Measurements from ENCODE around the gene PELO.

PELO gene

DNA sequence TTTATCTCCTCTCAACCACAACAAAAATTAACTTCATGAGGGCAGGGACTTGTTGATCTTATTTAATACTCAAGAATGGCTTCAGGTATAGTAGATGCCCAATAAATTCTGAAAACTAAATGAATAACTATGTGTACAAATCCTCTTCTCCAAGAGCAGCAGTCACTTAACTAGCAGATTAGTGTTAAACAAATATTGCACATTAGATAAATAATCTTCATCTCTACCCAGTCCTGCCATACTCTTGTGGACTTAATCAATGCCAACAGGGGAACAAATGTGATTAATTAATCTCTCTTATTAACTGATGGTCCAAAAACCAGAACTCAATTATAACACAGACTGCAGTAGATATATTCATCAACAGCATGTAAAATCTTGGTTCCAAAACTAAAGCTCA, 15.0 kb upstream of the PELO start:
- H3K36me3 ChIP-seq = no peaks in the 10 kb centered on the region
- no peaks in the 10 kb centered on the region for H3K9me3 ChIP-seq
- peaks cover 14 to 17% of the 10 kb centered on the region in 2 experiments for H3K4me1 ChIP-seq (ENCODE audit: control insufficient read depth in 1 of 2, insufficient read depth in 1 of 2, low read depth in 1 of 2, low read length in 1 of 2)
- TF ChIP-seq, protein P1, sequence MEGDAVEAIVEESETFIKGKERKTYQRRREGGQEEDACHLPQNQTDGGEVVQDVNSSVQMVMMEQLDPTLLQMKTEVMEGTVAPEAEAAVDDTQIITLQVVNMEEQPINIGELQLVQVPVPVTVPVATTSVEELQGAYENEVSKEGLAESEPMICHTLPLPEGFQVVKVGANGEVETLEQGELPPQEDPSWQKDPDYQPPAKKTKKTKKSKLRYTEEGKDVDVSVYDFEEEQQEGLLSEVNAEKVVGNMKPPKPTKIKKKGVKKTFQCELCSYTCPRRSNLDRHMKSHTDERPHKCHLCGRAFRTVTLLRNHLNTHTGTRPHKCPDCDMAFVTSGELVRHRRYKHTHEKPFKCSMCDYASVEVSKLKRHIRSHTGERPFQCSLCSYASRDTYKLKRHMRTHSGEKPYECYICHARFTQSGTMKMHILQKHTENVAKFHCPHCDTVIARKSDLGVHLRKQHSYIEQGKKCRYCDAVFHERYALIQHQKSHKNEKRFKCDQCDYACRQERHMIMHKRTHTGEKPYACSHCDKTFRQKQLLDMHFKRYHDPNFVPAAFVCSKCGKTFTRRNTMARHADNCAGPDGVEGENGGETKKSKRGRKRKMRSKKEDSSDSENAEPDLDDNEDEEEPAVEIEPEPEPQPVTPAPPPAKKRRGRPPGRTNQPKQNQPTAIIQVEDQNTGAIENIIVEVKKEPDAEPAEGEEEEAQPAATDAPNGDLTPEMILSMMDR (IDR thresholded peaks at IDR 0.05) = no peak
- H3K27me3 ChIP-seq = no peaks in the 10 kb centered on the region
- no peak overlapping the region for H3K27ac ChIP-seq
- no peak overlapping the region for H3K4me3 ChIP-seq (ENCODE audit: low read depth in 1 of 2, low read length in 1 of 2)

DNA sequence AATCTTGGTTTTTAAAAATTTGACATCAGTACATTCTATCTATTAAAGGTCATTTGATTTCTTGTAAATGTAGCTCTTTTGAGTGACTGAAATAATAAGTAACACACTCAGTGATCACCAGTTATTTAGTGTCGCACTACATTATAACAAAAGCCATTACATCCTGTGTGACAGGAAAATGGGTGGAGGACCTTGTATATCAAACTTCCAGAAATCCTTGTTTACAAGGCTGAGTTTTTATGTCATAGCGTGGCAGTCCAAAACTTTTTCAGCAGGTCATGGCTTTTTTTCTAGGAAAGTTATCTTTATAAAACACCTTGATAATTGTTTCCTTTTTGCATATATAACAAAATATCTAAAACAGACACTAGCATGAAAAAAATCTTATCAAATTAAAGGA, 14.4 kb upstream of the PELO start:
- peaks cover 14 to 17% of the 10 kb centered on the region in 2 experiments for H3K4me1 ChIP-seq (ENCODE audit: control insufficient read depth in 1 of 2, insufficient read depth in 1 of 2, low read depth in 1 of 2, low read length in 1 of 2)
- H3K27ac ChIP-seq = no peak overlapping the region
- TF ChIP-seq, protein P1 (IDR thresholded peaks at IDR 0.05) = no peak
- H3K4me3 ChIP-seq (ENCODE audit: low read depth in 1 of 2, low read length in 1 of 2) = no peak overlapping the region
- H3K36me3 ChIP-seq = no peaks in the 10 kb centered on the region
- H3K27me3 ChIP-seq = no peaks in the 10 kb centered on the region
- H3K9me3 ChIP-seq = no peaks in the 10 kb centered on the region

DNA sequence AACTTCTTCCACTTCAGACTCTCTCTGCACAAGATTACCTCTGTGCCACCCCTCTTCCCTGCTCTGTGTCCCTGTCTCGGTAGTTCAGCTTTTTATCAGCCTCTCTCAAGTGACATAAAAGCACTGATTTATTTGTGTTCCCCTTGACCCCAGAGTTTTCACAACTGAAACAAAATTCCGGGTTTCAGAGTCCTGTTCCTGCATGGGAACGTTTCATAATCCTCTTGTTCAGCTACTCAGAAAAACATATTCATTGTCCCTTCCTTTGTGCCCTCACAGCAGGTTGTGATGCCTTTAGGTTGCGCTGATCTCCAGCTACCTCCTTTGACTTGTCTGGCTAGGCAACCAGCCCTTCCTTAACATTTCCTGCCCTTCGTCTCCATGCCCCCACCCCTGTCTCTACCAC, 13.7 kb upstream of the PELO start:
- peaks cover 14 to 22% of the 10 kb centered on the region in 2 experiments for H3K4me1 ChIP-seq (ENCODE audit: control insufficient read depth in 1 of 2, insufficient read depth in 1 of 2, low read depth in 1 of 2, low read length in 1 of 2)
- H3K9me3 ChIP-seq = no peaks in the 10 kb centered on the region
- TF ChIP-seq, protein P1 (IDR thresholded peaks at IDR 0.05) = no peak
- H3K27me3 ChIP-seq = no peaks in the 10 kb centered on the region
- H3K4me3 ChIP-seq (ENCODE audit: low read depth in 1 of 2, low read length in 1 of 2) = no peak overlapping the region
- no peaks in the 10 kb centered on the region for H3K36me3 ChIP-seq
- H3K27ac ChIP-seq = no peak overlapping the region

- TF ChIP-seq, protein P1 (IDR thresholded peaks at IDR 0.05) = no peak
- H3K27me3 ChIP-seq = no peaks in the 10 kb centered on the region
- H3K9me3 ChIP-seq = no peaks in the 10 kb centered on the region
- peaks cover 14 to 25% of the 10 kb centered on the region in 2 experiments for H3K4me1 ChIP-seq (ENCODE audit: control insufficient read depth in 1 of 2, insufficient read depth in 1 of 2, low read depth in 1 of 2, low read length in 1 of 2)
- peak overlapping the region; percentile 34 for H3K27ac ChIP-seq
- H3K4me3 ChIP-seq (ENCODE audit: low read depth in 1 of 2, low read length in 1 of 2) = no peak overlapping the region
- no peaks in the 10 kb centered on the region for H3K36me3 ChIP-seq
Observed at GRCh38 chr5:52776116-52776515, 11.6 kb upstream of the PELO start.

DNA sequence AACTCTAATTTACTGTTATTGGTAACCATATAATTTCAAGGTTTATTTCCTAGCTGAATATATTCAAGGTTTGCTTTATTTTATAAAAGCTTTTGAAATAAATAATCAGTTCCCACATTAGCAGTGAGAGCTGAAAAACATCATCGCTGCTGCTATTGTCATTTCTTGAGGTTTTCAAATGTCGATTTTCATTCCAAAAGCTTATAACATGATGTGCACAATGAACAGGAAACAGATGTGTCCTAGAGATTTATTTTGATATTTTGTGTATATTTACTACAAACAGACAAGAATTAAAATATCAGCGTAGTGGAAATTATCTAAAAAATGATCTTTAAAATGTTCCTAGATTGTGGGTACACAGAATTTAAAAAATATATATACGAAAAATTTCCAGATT, 10.5 kb upstream of the PELO start:
- peaks cover 14 to 25% of the 10 kb centered on the region in 2 experiments for H3K4me1 ChIP-seq (ENCODE audit: control insufficient read depth in 1 of 2, insufficient read depth in 1 of 2, low read depth in 1 of 2, low read length in 1 of 2)
- H3K9me3 ChIP-seq = no peaks in the 10 kb centered on the region
- no peak overlapping the region for H3K4me3 ChIP-seq (ENCODE audit: low read depth in 1 of 2, low read length in 1 of 2)
- TF ChIP-seq, protein P1 (IDR thresholded peaks at IDR 0.05) = no peak
- H3K27me3 ChIP-seq = no peaks in the 10 kb centered on the region
- no peaks in the 10 kb centered on the region for H3K36me3 ChIP-seq
- no peak overlapping the region for H3K27ac ChIP-seq

- H3K27ac ChIP-seq = no peak overlapping the region
- H3K9me3 ChIP-seq = no peaks in the 10 kb centered on the region
- H3K27me3 ChIP-seq = no peaks in the 10 kb centered on the region
- TF ChIP-seq, protein P1 (IDR thresholded peaks at IDR 0.05) = no peak
- H3K4me3 ChIP-seq (ENCODE audit: low read depth in 1 of 2, low read length in 1 of 2) = no peak overlapping the region
- peaks cover 14 to 26% of the 10 kb centered on the region in 2 experiments for H3K4me1 ChIP-seq (ENCODE audit: control insufficient read depth in 1 of 2, insufficient read depth in 1 of 2, low read depth in 1 of 2, low read length in 1 of 2)
- no peaks in the 10 kb centered on the region for H3K36me3 ChIP-seq
Observed at GRCh38 chr5:52778781-52779180, 8.9 kb upstream of the PELO start.
